Measurements from ENCODE around the gene GPX2.

- TF ChIP-seq CTCF (IDR thresholded peaks at IDR 0.05; ENCODE audit: insufficient read depth, low read depth, low read length) (no peak), EZH2 (IDR thresholded peaks at IDR 0.05; ENCODE audit: insufficient read depth, low read length) (no peak)
Observed at GRCh38 chr14:64944041-64944440, 1.5 kb upstream of the GPX2 start.
